ENCODE measurements around the gene LIN54.
A peak's percentile ranks its signal among the peaks of the same experiment; 100 is the strongest.

LIN54 gene

DNA sequence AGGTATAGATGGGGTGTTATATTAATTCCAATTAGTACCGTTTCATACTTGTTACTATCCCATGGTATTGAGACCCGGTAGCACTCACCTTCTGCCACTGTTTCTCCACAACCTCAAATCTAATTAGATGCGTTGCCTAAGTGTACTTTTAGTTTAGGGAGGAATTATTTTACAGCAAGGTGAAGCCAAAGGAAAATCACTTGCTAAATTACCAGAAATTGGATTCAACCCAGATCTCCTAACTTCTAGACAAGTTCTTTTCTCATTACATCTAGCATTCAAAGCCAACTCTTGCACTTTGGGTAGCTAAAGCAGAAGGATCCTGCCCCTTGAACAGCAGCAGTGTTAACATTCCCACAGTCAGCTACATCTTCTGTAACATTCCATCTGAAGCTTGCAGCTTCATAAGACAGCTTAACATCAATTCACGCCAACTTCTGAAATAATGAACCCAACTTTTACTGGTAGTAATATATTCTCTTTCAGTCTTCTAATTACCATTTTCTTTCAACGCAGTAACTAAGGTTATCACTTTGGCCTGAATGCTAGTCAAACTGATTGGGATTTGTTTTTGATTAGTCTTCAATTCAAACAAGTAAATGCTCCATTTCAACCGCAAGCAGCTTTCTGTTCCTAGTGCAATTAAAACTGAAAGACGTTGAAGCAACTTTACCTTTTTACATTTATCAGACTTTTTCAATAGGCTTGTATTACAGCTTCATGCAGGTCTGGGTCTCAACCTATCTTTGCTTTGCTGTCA, 118.7 kb downstream of the LIN54 start:
- no peak for DNase-seq (ENCODE audit: low read depth in 2 of 2)

- DNase-seq (ENCODE audit: low read depth in 2 of 2) = peak; percentile 96
These were observed 119.5 kb downstream of the LIN54 start, which contains the start of gene SEC31A for GRCh38 chr4:82890901-82891706. SEC31A (minus strand) TSS chr4:82891153; CDS start chr4:82881936, 9,217 bp downstream.

DNA sequence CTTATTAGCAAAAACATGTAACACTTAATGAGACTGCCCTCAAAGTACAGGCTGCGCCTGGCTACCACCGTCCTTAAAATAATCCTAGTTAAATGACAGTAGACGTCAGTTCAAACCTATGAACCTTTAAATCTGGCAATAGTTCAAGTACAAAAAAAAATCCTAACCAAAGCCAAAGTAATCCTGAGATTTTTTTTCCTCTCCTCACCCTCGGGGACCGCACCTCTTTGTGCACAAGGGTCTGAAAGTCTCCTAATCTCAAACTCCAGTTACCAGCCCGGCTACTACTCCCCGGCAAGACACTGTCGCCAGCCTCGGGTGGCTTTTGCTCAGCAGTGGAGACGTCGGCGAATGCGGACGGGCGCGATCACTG, 120.1 kb downstream of the LIN54 start:
- no peak for DNase-seq (ENCODE audit: low read depth in 2 of 2)

DNA sequence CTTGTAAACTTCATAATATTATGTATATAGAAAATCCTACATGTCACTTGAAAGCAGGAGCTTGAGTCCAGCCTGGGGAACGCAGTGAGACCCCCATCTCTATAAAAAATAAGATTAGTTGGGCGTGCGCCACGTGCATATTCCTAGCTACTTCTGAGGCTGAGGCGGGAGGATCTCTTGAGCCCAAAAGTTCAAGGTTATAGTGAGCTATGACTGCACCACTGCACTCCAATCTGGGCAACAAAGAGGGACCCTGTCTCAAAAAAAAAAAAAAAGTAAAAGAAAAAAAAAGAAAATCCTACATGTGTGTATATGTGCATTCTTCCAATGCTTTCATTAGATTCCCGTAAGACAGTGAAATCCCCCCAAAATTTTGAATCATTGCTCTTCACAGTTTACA, 121.3 kb downstream of the LIN54 start:
- no peak for DNase-seq (ENCODE audit: low read depth in 2 of 2)

DNA sequence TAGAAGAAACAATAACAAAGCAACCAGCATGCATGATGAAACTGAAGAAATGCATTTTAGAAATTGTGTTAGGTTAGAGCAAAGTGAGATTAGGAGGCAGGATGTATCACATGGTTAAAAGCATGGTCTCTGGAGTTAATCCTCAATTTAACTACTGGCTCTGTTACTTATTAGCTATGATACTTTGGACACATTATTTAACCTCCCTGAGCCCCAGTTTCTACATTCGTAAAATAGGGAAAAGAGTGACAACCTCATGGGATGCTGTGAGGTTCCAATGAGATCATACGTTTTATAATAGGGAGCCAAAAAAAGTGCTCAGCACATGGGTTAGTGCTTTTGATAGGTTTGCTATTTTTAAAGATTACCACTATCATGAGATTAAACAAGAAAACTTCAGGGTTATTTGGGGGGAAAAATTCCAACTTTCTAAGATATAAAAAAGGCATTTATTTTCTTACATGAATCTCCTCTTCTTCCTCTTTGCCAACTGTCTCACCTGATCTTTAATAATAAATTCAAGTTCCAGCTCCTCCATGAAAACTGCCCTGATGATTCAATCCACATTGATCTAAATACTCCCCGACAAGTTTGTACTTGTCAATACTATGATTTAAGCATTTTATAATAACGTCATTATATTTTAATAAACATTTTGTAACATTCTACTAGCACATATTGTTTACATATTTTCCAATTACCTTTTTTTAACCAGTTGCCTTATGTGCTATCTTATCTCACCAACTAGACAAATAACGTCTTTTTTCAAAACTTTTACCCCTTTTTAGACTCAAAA, 124.3 kb downstream of the LIN54 start:
- DNase-seq (ENCODE audit: low read depth in 2 of 2) = no peak

DNA sequence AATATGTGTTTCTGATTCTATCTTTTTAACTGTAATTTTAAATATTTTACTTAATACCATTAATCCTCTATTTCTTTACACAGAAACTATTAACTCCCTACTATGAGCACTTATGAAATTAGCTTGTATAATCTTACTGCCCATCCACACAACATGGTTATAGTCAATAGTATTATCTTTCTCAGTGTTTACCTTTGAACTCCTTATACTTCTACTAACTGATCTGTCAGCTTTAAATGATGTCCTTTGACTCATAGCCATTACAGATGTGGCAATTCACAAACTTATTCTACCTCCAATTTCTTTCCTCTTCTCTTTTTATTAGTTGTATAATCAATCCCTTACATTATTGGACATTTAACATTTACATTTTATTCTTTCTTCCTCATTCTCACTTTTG, 125.2 kb downstream of the LIN54 start:
- no peak for DNase-seq (ENCODE audit: low read depth in 2 of 2)
